Astrocyte (in vitro differentiated cells and primary cell): Measurements from ENCODE around the gene PFDN2. TPM values are rescaled to one million over a fixed set of nuclear protein-coding genes. Genes with fewer than 3 reads are reported as not detected.

ENCODE experiments used
- DNase-seq: peaks from one replicate; pipeline ENCODE4 v3.0.0-alpha.2; 2010; ENCODE audit warnings: low read depth
- FAIRE-seq: peaks from 2 replicates; lab custom pipeline; 2011; peaks lifted over from hg19 to GRCh38; lab: Jason Lieb, UNC
- H2AFZ ChIP-seq: 2 replicates; pipeline ENCODE4 v1.6.0; 2012; ENCODE audit warnings: low read depth, low read length, inconsistent platforms
- H3K27ac ChIP-seq: 2 replicates; pipeline ENCODE4 v1.5.1; 2011; ENCODE audit warnings: low read depth, low read length, inconsistent platforms
- H3K27me3 ChIP-seq: 2 replicates; pipeline ENCODE4 v1.6.0; 2011; ENCODE audit warnings: low read length, inconsistent platforms; ENCODE audit not compliant: insufficient read depth
- H3K36me3 ChIP-seq: 2 replicates; pipeline ENCODE4 v1.5.1; 2011; ENCODE audit warnings: low read length, inconsistent platforms; ENCODE audit not compliant: insufficient read depth
- H3K4me1 ChIP-seq: 2 replicates; pipeline ENCODE4 v1.5.1; 2011; ENCODE audit warnings: low read length, inconsistent platforms; ENCODE audit not compliant: insufficient read depth
- H3K4me2 ChIP-seq: 2 replicates; pipeline ENCODE4 v1.6.0; 2012; ENCODE audit warnings: low read length, inconsistent platforms
- H3K4me3 ChIP-seq: 2 replicates; pipeline ENCODE4 v1.5.1; 2011; ENCODE audit warnings: low read depth, mild to moderate bottlenecking, low read length, inconsistent platforms; ENCODE audit not compliant: insufficient read depth
- H3K79me2 ChIP-seq: 2 replicates; pipeline ENCODE4 v1.6.0; 2012; ENCODE audit warnings: mild to moderate bottlenecking, low read length, inconsistent platforms; ENCODE audit not compliant: insufficient read depth
- H3K9ac ChIP-seq: 2 replicates; pipeline ENCODE4 v1.6.0; 2012; ENCODE audit warnings: mild to moderate bottlenecking, low read length, inconsistent platforms
- H3K9me3 ChIP-seq: 2 replicates; pipeline ENCODE4 v1.5.1; 2012; ENCODE audit warnings: low read depth, mild to moderate bottlenecking, low read length, inconsistent platforms; ENCODE audit not compliant: insufficient read depth
- H4K20me1 ChIP-seq: 2 replicates; pipeline ENCODE4 v1.6.0; 2012; ENCODE audit warnings: low read length, inconsistent platforms; ENCODE audit not compliant: insufficient read depth
- H3K27ac Mint-ChIP-seq: one replicate; pipeline ENCODE4 v1.8.0; 2021; ENCODE audit warnings: mild to moderate bottlenecking, mixed read lengths; ENCODE audit not compliant: unreplicated experiment
- H3K27me3 Mint-ChIP-seq: one replicate; pipeline ENCODE4 v1.8.0; 2021; ENCODE audit warnings: low read depth, mixed read lengths; ENCODE audit not compliant: unreplicated experiment
- H3K36me3 Mint-ChIP-seq: one replicate; pipeline ENCODE4 v1.8.0; 2021; ENCODE audit warnings: low read depth, mixed read lengths; ENCODE audit not compliant: unreplicated experiment
- H3K4me1 Mint-ChIP-seq: one replicate; pipeline ENCODE4 v1.8.0; 2021; ENCODE audit warnings: low read depth, mixed read lengths; ENCODE audit not compliant: unreplicated experiment
- H3K4me3 Mint-ChIP-seq: one replicate; pipeline ENCODE4 v1.8.0; 2021; ENCODE audit warnings: mild to moderate bottlenecking, moderate library complexity, mixed read lengths; ENCODE audit not compliant: unreplicated experiment
- H3K9me3 Mint-ChIP-seq: one replicate; pipeline ENCODE4 v1.8.0; 2021; ENCODE audit warnings: mild to moderate bottlenecking, mixed read lengths; ENCODE audit not compliant: unreplicated experiment
- EZH2 ChIP-seq: IDR thresholded peaks from 2 replicates; pipeline ENCODE4 v1.6.1; 2012; ENCODE audit warnings: mild to moderate bottlenecking, low read length, inconsistent platforms; ENCODE audit not compliant: insufficient read depth
- total RNA-seq: library from RNA; stranded (reverse); gene quantifications from 2 replicates; pipeline ENCODE4 v1.2.1, GENCODE V29; 2021
- TF ChIP-seq, protein P1 (sequence below): IDR thresholded peaks from 2 replicates; pipeline ENCODE4 v1.5.1; 2011; ENCODE audit warnings: low read depth, mild to moderate bottlenecking, inconsistent platforms, low read length, moderate library complexity; ENCODE audit not compliant: insufficient read depth

The PFDN2 gene
- total RNA-seq, 1 donor from 2014 or later, result 111 TPM

DNA sequence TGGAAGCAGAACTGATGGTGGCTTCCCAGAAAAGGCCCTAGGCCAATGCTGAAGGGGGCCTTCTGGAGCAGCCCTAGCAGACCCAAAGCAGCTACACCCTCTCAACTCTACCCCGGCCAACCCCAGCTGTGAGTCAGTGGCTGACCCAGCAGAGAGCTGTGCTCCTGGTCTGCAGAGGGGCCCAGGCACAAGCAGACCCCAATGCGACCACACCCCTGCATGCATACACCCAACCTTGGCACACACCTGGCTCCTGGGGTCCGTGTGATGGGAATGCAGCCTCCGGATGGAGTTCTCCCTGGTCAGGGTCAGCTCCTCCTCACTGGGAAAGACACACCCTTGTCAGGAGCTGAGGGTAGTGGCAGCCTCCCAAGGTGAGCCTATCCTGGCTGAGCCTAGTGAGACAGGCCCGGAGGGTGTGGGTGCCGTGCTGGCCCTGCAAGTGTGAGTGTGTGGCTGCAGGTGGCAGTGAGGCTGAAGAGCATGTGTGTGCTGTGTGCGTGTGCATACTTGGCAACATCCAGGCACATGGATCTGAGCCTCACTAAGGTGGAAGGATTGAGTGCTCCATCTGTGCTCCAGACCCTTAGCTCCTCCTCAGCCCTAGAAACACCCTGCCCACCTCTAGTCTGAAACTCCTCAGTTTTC lies 44.2 kb downstream of the PFDN2 start:
- no peak overlapping the region for H3K9ac ChIP-seq
- H3K4me2 ChIP-seq, result no peak overlapping the region
- H3K4me3 ChIP-seq, result no peak overlapping the region
- H3K9me3 ChIP-seq, result no peaks in the 10 kb centered on the region
- H3K27ac ChIP-seq, result no peak overlapping the region
- Mint-ChIP-seq H3K27me3 (peaks cover 2% of the 10 kb centered on the region), H3K36me3 (peaks cover 11% of the 10 kb centered on the region), H3K4me1 (peaks cover 22% of the 10 kb centered on the region), H3K4me3 (no peak overlapping the region), H3K9me3 (peaks cover 3% of the 10 kb centered on the region), H3K27ac (no peak overlapping the region)
- DNase-seq (no peak), FAIRE-seq (no peak)
- H4K20me1 ChIP-seq, result no peaks in the 10 kb centered on the region
- no peaks in the 10 kb centered on the region for H3K79me2 ChIP-seq
- no peak overlapping the region for H2AFZ ChIP-seq
- no peaks in the 10 kb centered on the region for H3K36me3 ChIP-seq
- TF ChIP-seq EZH2, result no peak
- TF ChIP-seq, protein P1, sequence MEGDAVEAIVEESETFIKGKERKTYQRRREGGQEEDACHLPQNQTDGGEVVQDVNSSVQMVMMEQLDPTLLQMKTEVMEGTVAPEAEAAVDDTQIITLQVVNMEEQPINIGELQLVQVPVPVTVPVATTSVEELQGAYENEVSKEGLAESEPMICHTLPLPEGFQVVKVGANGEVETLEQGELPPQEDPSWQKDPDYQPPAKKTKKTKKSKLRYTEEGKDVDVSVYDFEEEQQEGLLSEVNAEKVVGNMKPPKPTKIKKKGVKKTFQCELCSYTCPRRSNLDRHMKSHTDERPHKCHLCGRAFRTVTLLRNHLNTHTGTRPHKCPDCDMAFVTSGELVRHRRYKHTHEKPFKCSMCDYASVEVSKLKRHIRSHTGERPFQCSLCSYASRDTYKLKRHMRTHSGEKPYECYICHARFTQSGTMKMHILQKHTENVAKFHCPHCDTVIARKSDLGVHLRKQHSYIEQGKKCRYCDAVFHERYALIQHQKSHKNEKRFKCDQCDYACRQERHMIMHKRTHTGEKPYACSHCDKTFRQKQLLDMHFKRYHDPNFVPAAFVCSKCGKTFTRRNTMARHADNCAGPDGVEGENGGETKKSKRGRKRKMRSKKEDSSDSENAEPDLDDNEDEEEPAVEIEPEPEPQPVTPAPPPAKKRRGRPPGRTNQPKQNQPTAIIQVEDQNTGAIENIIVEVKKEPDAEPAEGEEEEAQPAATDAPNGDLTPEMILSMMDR, result no peak
- no peaks in the 10 kb centered on the region for H3K27me3 ChIP-seq
- no peaks in the 10 kb centered on the region for H3K4me1 ChIP-seq

DNA sequence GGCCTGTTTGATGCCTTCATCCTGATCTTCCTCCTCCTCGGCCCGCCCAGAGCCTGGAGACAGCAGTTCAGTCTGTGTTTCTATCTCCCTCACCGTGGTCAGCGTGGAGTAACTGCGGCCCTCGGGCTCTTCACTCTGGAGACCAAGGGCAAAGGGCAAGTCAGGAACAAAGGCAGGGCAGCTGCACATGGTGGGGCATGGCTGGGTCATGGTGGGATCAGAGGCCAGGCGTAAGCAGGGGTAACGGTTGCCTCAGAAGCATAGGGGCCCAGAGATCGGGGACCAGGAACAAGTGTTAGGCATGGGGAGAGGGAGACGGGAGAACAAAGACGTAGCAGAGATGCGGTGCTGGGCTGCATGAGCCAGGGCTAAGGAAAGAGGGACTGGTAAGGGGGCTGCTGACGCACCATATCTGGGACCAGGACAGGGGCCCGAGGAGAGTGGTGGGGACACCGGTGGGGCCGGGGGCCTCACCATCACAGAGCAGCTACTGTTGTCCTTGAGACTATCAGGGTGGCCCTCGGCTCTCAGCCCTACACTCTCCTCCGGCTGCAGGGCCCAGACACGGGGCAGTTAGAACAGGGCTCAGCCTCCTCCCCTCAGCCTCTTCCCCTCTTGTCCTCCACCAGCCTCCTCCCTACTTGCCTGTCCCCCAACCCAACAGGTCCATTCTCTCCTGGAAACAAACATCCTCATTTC lies 44.9 kb downstream of the PFDN2 start:
- Histone ChIP-seq H2AFZ (no peak overlapping the region), H3K9me3 (no peaks in the 10 kb centered on the region), H3K27ac (no peak overlapping the region), H4K20me1 (no peaks in the 10 kb centered on the region), H3K79me2 (no peaks in the 10 kb centered on the region), H3K4me2 (no peak overlapping the region), H3K4me3 (no peak overlapping the region), H3K36me3 (no peaks in the 10 kb centered on the region), H3K9ac (no peak overlapping the region), H3K4me1 (no peaks in the 10 kb centered on the region), H3K27me3 (no peaks in the 10 kb centered on the region)
- DNase-seq, result no peak
- H3K9me3 Mint-ChIP-seq, result peaks cover 3% of the 10 kb centered on the region
- TF ChIP-seq, protein P1, result no peak
- TF ChIP-seq EZH2, result no peak
- H3K4me1 Mint-ChIP-seq, result peaks cover 22% of the 10 kb centered on the region
- peak overlapping the region; percentile 34 for H3K27ac Mint-ChIP-seq
- H3K4me3 Mint-ChIP-seq, result peak overlapping the region; percentile 50
- no peak for FAIRE-seq
- peaks cover 3% of the 10 kb centered on the region for H3K27me3 Mint-ChIP-seq
- H3K36me3 Mint-ChIP-seq, result peaks cover 11% of the 10 kb centered on the region

DNA sequence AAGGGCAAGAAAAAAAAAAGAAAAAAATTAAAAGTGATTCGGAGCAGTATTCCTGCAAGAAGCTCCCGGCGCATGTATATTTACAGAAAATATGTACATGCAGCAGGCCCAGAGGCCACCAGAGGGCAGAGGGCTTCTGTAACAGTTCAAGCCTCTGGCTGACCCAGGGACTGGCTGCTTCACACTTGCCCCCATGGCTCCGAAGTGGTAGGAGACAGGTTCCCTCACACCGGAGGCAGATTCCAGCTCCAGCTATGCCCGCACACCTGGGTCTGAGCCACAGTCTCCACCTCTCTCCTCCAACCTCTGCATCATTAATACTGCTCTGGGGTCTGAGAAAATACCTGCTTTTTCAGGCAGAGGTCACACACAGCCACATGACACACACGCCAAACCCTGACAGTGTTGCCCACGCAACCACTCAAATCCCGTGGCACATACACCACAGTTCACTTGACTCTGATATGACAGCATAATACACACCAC lies 45.9 kb downstream of the PFDN2 start:
- Histone ChIP-seq H3K36me3 (no peaks in the 10 kb centered on the region), H4K20me1 (no peaks in the 10 kb centered on the region), H3K4me3 (no peak overlapping the region), H3K79me2 (no peaks in the 10 kb centered on the region), H3K4me2 (no peak overlapping the region), H3K9ac (no peak overlapping the region), H3K4me1 (no peaks in the 10 kb centered on the region), H3K27ac (no peak overlapping the region), H3K27me3 (no peaks in the 10 kb centered on the region), H3K9me3 (no peaks in the 10 kb centered on the region), H2AFZ (peak overlapping the region; percentile 10)
- DNase-seq (no peak), FAIRE-seq (no peak)
- peaks cover 3% of the 10 kb centered on the region for H3K9me3 Mint-ChIP-seq
- TF ChIP-seq EZH2, result no peak
- TF ChIP-seq, protein P1, result peak; percentile 17
- peaks cover 11% of the 10 kb centered on the region for H3K36me3 Mint-ChIP-seq
- peaks cover 8% of the 10 kb centered on the region for H3K27me3 Mint-ChIP-seq
- H3K4me1 Mint-ChIP-seq, result peaks cover 22% of the 10 kb centered on the region
- no peak overlapping the region for H3K4me3 Mint-ChIP-seq
- H3K27ac Mint-ChIP-seq, result peak overlapping the region; percentile 55
